CD1c-positive myeloid dendritic cell (primary cell): Measurements from ENCODE around the gene PTK7.
"Not testable (repeated sequence)": the region's sequence is repeated elsewhere in the genome, so short reads cannot be mapped to it uniquely, and the experiment has no call there.

ENCODE experiments used
- DNase-seq: peaks from one replicate; pipeline ENCODE4 v3.0.0-alpha.2; 2016; ENCODE audit errors: extremely low spot score

PTK7 gene

DNA sequence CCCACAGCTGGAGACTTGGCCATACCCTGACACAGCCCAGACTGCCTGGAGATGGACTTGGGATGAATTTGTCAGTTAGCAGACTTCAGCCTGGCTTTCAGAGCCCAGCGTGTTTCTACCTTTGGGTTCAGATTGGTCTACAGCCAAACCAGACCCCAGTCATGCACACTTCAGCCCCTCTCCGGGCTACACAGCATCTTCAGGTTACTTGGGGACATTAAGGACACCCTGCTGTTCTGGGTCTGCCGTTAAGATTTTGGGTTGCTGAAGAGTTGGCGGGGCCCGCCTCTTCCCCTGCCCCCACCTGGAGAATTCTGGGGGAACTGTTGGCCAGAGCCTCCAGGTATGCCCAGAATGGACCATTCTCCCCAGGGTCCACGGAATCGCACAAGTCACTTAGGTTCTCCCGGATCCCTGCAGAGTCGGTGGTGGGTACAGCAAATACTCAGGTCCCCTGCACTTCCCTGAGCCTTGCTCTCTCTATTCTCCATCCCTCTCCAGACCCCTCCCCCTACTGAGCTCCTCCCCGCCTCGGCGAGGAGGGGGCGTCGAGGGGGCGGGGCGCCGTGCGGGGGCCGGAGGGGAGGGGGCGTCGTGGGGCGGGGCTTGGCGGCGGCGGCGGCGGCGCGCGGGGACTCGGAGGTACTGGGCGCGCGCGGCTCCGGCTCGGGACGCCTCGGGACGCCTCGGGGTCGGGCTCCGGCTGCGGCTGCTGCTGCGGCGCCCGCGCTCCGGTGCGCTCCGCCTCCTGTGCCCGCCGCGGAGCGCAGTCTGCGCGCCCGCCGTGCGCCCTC is at the start of gene PTK7:
PTK7 (plus strand) TSS at position 645 of the 794 bp plus-strand sequence. CDS start 175 bp downstream, outside the sequence.
- DNase-seq, result peak; percentile 14

DNA sequence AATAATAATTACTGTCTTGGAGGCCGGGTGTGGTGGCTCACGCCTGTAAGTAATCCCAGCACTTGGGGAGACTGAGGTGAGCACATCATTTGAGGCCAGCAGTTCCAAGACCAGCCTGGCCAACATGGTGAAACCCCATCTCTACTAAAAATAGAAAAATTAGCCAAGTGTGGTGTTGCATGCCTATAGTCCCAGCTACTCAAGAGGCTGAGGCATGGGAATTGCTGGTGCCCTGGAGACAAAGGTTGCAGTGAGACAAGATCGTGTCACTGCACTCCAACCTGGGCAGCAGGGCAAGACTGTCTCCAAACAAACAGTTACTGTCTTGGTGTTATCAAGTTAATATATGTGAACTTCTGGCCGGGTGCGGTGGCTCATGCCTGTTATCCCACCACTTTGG is 49.7 kb upstream of the PTK7 start:
- no peak for DNase-seq

GRCh38 chr6:43029120-43029519 is 47.0 kb upstream of the PTK7 start:
- DNase-seq, result no peak

DNA sequence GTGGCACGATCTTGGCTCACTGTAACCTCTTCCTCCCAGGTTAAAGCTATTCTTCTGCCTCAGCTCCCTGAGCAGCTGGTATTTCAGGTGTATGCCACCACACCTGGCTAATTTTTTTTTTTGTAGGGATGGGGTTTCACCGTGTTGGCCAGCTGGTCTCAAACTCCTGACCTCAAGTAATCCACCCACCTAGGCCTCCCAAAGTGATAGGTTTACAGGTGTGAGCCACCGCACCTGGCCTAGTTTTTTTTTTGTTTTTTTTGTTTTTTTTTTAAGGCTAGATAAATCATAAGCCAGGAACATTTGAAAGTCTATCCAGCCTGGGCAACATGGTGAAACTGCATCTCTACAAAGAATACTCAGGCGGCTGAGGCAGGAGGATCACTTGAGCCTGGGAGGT is 43.8 kb upstream of the PTK7 start:
- DNase-seq, result no peak

DNA sequence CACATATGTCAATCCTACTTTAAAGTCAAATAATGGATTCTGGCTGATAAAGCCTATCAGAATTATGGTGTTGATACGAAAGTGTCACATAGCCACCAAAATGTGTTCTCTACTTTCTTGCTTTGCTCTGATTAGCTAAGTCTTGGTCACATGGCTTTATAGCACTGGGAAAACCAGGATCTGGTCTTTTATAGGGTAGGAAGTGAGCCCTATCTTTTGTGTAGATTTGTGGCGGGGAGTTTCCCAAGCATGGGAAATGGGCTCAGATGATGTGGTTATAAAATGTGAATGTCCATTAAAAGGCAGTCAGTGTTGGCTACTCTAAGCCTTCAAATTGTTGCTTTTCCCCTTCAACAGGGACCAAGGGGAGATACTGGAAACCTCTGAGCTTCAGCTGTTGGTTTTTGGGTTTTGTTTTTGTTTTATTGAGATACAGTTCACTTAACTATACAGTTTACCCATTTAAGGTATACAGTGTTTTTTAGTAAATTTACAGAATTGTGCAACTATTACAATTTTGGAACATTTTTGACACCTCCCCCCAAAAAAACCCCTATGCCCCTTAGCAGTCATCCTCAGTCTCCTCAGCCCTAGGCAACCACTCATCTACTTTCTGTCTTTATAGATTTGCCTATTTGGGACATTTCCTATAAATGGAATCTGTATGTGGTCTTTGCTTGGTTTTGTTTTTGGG is 42.5 kb upstream of the PTK7 start:
- no peak for DNase-seq

DNA sequence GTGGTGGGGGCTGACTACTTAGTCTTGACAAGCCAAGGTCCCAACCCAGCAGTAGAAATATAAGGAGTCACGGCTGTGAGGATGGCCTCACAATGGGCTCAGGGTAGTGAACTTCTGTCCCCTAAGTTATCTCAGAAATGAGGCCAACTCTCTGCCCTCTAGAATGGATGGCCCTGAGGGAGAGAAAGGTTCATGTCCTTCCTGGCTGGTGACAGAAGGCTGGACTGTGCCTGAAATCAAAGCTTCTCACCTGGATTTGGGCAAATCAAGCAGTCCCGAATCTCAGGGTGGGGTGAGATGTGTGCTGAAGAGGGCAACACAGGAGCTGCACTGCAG is 42.0 kb upstream of the PTK7 start:
- DNase-seq, result no peak

DNA sequence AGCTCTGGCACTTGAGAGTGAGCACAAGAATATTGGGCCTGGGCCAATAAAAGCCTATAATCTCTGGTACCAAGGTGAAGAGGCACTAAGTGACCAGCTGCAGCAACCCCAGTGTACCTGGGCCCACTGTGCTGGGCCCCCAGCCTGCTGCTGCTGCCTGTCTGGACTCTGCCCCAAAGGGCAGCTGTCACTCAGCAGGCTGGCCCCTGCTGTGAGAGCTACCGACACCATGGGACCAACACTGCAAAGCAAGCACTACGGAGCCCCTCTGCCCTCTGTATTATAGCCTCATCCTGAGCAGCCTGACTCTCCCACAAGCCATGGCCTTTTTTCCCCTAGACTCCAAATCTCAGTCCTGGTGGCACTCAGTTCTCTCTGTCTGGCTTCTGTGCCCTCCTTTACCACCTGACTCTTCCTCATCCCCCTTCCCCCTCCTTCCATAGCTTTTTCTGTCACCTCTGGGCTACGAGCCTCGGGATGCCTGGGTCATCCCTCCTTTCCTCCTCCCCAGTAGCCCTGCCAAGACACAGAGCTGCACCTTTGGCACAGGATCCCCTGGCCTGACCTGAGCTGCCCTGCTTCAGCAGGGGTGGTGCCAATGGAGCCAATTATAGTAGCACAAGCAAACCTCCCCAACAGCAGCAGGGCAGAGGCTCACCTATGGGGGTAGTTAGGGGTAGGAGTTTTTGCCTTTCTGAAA is 40.5 kb upstream of the PTK7 start:
- DNase-seq, result no peak

- no peak for DNase-seq
These were observed 39.4 kb upstream of the PTK7 start for GRCh38 chr6:43036712-43037111.

- DNase-seq, result no peak
These were observed 38.9 kb upstream of the PTK7 start for GRCh38 chr6:43037197-43037596.

DNA sequence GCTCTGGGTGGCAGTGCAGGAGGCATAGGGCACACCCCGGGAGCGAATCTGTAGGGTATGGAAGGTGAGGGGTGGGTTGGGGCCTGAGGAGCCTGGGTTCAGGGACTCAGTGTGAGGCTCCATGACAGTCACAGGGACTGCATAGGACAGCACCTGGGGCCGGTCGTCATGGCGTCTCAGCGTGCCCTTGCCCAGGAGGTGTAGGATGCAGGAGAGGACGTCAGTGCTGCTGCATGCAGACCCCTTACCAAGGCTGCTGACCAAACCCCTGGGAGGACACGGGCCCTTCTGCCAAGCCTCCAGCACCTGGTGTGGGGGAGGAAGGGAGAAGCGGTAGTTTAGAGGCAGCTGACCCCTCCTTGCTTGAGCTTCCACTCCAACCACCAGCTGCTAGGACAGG is 38.4 kb upstream of the PTK7 start:
- DNase-seq, result no peak

DNA sequence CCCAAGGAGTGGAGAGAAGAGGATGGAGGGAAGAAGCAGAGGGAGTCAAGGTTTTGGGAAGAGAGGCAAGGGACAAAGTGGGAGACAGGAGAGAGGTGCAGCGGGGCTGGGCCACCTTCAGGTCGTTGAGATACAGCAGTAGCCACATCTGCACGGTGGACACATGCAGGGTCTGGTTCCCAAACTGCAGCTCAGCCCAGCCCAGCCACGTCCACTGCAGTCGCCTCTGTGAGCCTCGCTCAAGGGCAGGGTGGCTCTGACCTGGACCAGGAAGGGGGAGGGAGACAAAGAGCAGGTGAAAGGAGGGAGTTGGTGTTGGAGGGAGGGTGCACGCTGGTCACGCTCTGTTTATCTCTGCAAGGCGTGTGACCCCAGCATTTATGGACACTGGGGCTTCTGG is 37.4 kb upstream of the PTK7 start:
- DNase-seq, result no peak

- DNase-seq, result no peak
These were observed 35.4 kb upstream of the PTK7 start for GRCh38 chr6:43040542-43041257.

DNA sequence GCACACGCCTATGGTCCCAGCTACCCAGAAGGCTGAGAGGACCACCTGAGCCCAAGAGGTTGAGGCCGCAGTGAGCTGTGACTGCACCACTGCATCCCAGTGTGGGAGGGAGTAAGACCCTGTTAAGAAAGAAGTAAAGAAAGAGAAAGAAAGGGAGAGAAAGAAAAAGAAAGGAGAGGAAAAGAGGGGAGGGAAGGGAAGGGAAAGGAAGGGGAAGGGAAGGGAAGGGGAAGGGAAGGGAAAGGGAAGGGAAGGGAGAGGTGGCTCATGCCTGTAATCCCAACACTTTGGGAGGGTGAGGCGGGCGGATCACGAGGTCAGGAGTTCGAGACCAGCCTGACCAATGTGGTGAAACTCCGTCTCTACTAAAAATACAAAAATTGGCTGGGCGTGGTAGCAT is 34.6 kb upstream of the PTK7 start:
- not testable (repeated sequence) for DNase-seq

GRCh38 chr6:43043310-43043709 is 32.8 kb upstream of the PTK7 start:
- DNase-seq, result no peak

GRCh38 chr6:43045371-43045930 is 30.7 kb upstream of the PTK7 start:
- DNase-seq, result no peak

GRCh38 chr6:43047998-43048397 is 28.1 kb upstream of the PTK7 start:
- DNase-seq, result no peak

- no peak for DNase-seq
These were observed 25.1 kb upstream of the PTK7 start for GRCh38 chr6:43050981-43051380.

DNA sequence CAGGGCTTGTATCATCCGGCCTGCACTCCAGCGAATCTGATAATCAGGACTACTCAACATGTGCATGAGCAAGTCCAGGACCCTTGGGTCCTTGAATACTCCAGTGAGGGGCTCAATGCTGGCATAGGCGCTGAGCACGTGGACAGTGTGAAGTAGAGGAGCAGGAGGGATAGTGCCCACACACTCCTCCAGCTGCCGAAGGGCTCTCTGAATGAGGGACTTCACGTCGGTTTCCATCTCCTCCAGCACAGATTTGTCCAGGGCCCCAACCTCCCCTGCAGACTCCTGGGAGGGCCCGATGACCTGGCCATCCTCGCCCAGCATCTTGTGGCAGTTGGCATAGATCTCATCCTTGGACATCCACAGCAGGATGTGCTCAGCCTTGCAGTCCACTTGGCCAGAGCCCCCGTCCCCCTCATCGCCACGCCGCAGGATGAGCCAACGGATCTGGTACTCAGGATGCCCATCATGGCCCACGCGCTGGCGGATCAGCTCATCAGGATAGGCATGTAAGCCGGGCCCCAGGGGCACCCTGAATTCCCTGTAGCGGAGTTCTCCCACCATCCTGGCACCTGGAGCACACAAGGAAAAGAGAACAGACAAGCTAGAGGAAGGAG is 23.8 kb upstream of the PTK7 start:
- DNase-seq, result no peak

GRCh38 chr6:43052842-43053544 is 23.1 kb upstream of the PTK7 start:
- DNase-seq, result no peak

DNA sequence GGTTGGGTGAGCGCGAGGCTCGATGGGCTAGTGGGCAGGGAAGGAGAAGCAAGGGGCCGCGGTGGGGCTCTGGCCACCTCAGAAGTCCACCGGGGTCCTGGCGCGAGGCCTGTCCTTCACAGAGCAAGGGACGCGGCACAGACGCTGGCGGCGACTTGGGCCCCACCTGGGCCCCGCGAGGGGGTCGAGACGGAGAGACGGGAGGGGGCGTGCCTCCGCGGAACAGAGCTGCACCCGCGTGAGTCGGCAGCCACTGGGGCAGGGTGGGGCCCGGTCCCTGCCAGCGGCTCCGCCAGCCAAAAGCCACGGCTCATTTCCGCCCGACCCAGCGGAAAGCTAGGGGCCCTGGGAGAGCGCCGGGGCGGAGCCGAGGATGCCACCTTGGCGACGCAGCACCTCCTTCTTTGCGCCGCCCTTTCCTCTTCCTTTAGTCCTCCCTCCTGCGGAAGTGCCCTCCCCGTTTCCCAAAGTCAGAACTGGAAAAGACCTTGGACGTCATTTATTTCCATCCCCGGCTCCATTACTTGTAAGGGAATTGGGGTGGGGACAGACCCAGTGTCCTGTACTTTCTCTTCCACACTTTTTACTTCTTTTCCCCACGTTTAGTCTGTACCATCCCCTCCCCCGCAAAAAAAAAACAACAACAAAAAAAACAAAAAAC is 22.4 kb upstream of the PTK7 start, which contains the start of gene CUL7:
CUL7 (minus strand) TSS at position 307 of the 661 bp plus-strand sequence. CDS start 1,063 bp downstream, outside the sequence.
- DNase-seq, result peak; percentile 89
